Measurements from ENCODE around the gene POLR3GL.

- TF ChIP-seq CTCF (IDR thresholded peaks at IDR 0.05) (no peak), POLR2A (IDR thresholded peaks at IDR 0.05) (peak; percentile 84)
Observed at GRCh38 chr1:145957443-145958319, 6.8 kb upstream of the POLR3GL start, which contains the start of gene LIX1L.

Measured in right lobe of liver (tissue), 4 donors.